ENCODE data around the gene CELF3. TPM values are rescaled to one million over a fixed set of nuclear protein-coding genes. Genes with fewer than 3 reads are reported as not detected.

The CELF3 gene
- polyA plus RNA-seq, 1 donor (not counting 4 experiments of a cell fraction or from before 2014, with no cell fraction given) = not detected

- DNase-seq (ENCODE audit: low read depth, low spot score) = no peak
- H3K9me3 ChIP-seq (ENCODE audit: control insufficient read depth, low read depth, low read length) = no peaks in the 10 kb centered on the region
- no peak for FAIRE-seq
- H4K20me1 ChIP-seq (ENCODE audit: control insufficient read depth, extremely low read depth, insufficient read depth, low read length) = no peaks in the 10 kb centered on the region
- H3K9ac ChIP-seq (ENCODE audit: control insufficient read depth, extremely low read depth, insufficient read depth, low read length) = no peak overlapping the region
- no peaks in the 10 kb centered on the region for H3K4me1 ChIP-seq (ENCODE audit: control insufficient read depth, extremely low read depth, insufficient read depth, low read length)
- no peaks in the 10 kb centered on the region for H3K79me2 ChIP-seq (ENCODE audit: control insufficient read depth, insufficient read depth, low read length)
- peaks cover 0 to 2% of the 10 kb centered on the region in 2 experiments for H3K36me3 ChIP-seq (ENCODE audit: control insufficient read depth in 2 of 2, extremely low read depth in 1 of 2, insufficient read depth in 2 of 2, low read length in 2 of 2)
- no peak overlapping the region for H3K4me2 ChIP-seq (ENCODE audit: control insufficient read depth, extremely low read depth, insufficient read depth, low read depth, low read length)
- TF ChIP-seq EZH2 (IDR thresholded peaks at IDR 0.05; ENCODE audit: low read length) (no peak), CTCF (optimal IDR thresholded peaks at IDR 0.05 in 1 of 3, IDR thresholded peaks at IDR 0.05 in 1 of 3, conservative IDR thresholded peaks at IDR 0.05 in 1 of 3; ENCODE audit: extremely low read depth in 1 of 3, insufficient read depth in 2 of 3, low read length in 3 of 3) (no peak)
- H3K4me3 ChIP-seq (ENCODE audit: control insufficient read depth in 2 of 3, extremely low read depth in 1 of 3, insufficient read depth in 2 of 3, low read depth in 1 of 3, low read length in 3 of 3) = no peak overlapping the region
- dilution Hi-C loops (cut with MboI; ENCODE audit: extremely low pct_ligation_motif_present, low sequenced_read_pairs) = no loop called here
- H3K27me3 ChIP-seq (ENCODE audit: control insufficient read depth, extremely low read depth, insufficient read depth, low read length) = peaks cover 5% of the 10 kb centered on the region
- H2AFZ ChIP-seq (ENCODE audit: control insufficient read depth, low read length) = no peak overlapping the region
- H3K27ac ChIP-seq (ENCODE audit: control insufficient read depth, insufficient read depth, low read length) = no peak overlapping the region
- H3K9me1 ChIP-seq (ENCODE audit: control insufficient read depth, extremely low read depth, insufficient read depth, low read length) = no peaks in the 10 kb centered on the region
These were observed 11.5 kb downstream of the CELF3 start for GRCh38 chr1:151705146-151705545.

GRCh38 chr1:151704246-151704645 lies 12.4 kb downstream of the CELF3 start:
- dilution Hi-C loops (cut with MboI; ENCODE audit: extremely low pct_ligation_motif_present, low sequenced_read_pairs) = no loop called here
- FAIRE-seq = no peak
- TF ChIP-seq CTCF (optimal IDR thresholded peaks at IDR 0.05 in 1 of 3, IDR thresholded peaks at IDR 0.05 in 1 of 3, conservative IDR thresholded peaks at IDR 0.05 in 1 of 3; ENCODE audit: extremely low read depth in 1 of 3, insufficient read depth in 2 of 3, low read length in 3 of 3) = no peak
- no peak for TF ChIP-seq EZH2 (IDR thresholded peaks at IDR 0.05; ENCODE audit: low read length)

More at GRCh38 chr1:151704246-151704645, 12.4 kb downstream of the CELF3 start:
- no peaks in the 10 kb centered on the region for H3K4me1 ChIP-seq (ENCODE audit: control insufficient read depth, extremely low read depth, insufficient read depth, low read length)
- H3K79me2 ChIP-seq (ENCODE audit: control insufficient read depth, insufficient read depth, low read length) = no peaks in the 10 kb centered on the region
- DNase-seq (ENCODE audit: low read depth, low spot score) = no peak
- peaks cover 0 to 5% of the 10 kb centered on the region in 2 experiments for H3K36me3 ChIP-seq (ENCODE audit: control insufficient read depth in 2 of 2, extremely low read depth in 1 of 2, insufficient read depth in 2 of 2, low read length in 2 of 2)
- H3K9me3 ChIP-seq (ENCODE audit: control insufficient read depth, low read depth, low read length) = no peaks in the 10 kb centered on the region
- H3K4me3 ChIP-seq (ENCODE audit: control insufficient read depth in 2 of 3, extremely low read depth in 1 of 3, insufficient read depth in 2 of 3, low read depth in 1 of 3, low read length in 3 of 3) = no peak overlapping the region
- H4K20me1 ChIP-seq (ENCODE audit: control insufficient read depth, extremely low read depth, insufficient read depth, low read length) = no peaks in the 10 kb centered on the region
- H3K9ac ChIP-seq (ENCODE audit: control insufficient read depth, extremely low read depth, insufficient read depth, low read length) = no peak overlapping the region
- H3K27ac ChIP-seq (ENCODE audit: control insufficient read depth, insufficient read depth, low read length) = no peak overlapping the region
- H3K27me3 ChIP-seq (ENCODE audit: control insufficient read depth, extremely low read depth, insufficient read depth, low read length) = peaks cover 3% of the 10 kb centered on the region
- H3K9me1 ChIP-seq (ENCODE audit: control insufficient read depth, extremely low read depth, insufficient read depth, low read length) = no peaks in the 10 kb centered on the region
- H2AFZ ChIP-seq (ENCODE audit: control insufficient read depth, low read length) = no peak overlapping the region
- no peak overlapping the region for H3K4me2 ChIP-seq (ENCODE audit: control insufficient read depth, extremely low read depth, insufficient read depth, low read depth, low read length)
